Small intestine (tissue), 7 donors: ENCODE results near the gene MAN1C1. TPM values are rescaled to one million over a fixed set of nuclear protein-coding genes. Genes with fewer than 3 reads are reported as not detected.
"Not testable (repeated sequence)": the region's sequence is repeated elsewhere in the genome, so short reads cannot be mapped to it uniquely, and the experiment has no call there.

Experiments
- DNase-seq, 2 donors: peaks; one replicate each; pipeline versions ENCODE4 v3.0.0 to v3.0.0-alpha.2; 2013
- FAIRE-seq: peaks from 2 replicates; lab custom pipeline; 2012; peaks lifted over from hg19 to GRCh38; lab: Jason Lieb, UNC
- H3K27ac ChIP-seq, 3 donors: one replicate each; pipeline ENCODE4 v1.5.1; 2013; ENCODE audit warnings: low read length in 2 of 3, mild to moderate bottlenecking in 2 of 3, control low read depth in 1 of 3, inconsistent platforms in 1 of 3, low read depth in 1 of 3, moderate library complexity in 1 of 3
- H3K27me3 ChIP-seq, 3 donors: one replicate each; pipeline ENCODE4 v1.6.1; 2013; ENCODE audit warnings: low read length in 3 of 3, inconsistent platforms in 1 of 3; ENCODE audit not compliant: control insufficient read depth in 3 of 3, insufficient read depth in 3 of 3
- H3K36me3 ChIP-seq, 3 donors: one replicate each; pipeline ENCODE4 v1.6.1; 2013; ENCODE audit warnings: low read length in 3 of 3, inconsistent platforms in 1 of 3, low read depth in 1 of 3, mild to moderate bottlenecking in 1 of 3, moderate library complexity in 1 of 3; ENCODE audit not compliant: control insufficient read depth in 3 of 3, insufficient read depth in 2 of 3
- H3K4me1 ChIP-seq, 3 donors: one replicate each; pipeline ENCODE4 v1.6.1; 2013; ENCODE audit warnings: low read length in 2 of 3, inconsistent platforms in 1 of 3, low read depth in 1 of 3, mild to moderate bottlenecking in 1 of 3, moderate library complexity in 1 of 3; ENCODE audit not compliant: control insufficient read depth in 3 of 3, insufficient read depth in 2 of 3
- H3K4me3 ChIP-seq, 3 donors: one replicate each; pipeline ENCODE4 v1.5.1; 2013; ENCODE audit warnings: low read length in 3 of 3, control low read depth in 1 of 3, inconsistent platforms in 1 of 3, low read depth in 1 of 3, mild to moderate bottlenecking in 1 of 3, moderate library complexity in 1 of 3
- H3K9me3 ChIP-seq, 2 donors: one replicate each; pipeline ENCODE4 v1.6.1; 2013; ENCODE audit warnings: low read depth in 1 of 2, low read length in 1 of 2; ENCODE audit not compliant: control insufficient read depth in 2 of 2, insufficient read depth in 1 of 2
- WGBS, 3 donors: extraction: QIAGEN DNeasy Blood & Tissue Kit; methylation state at CpG; one replicate each; pipeline ENCODE4 v1.1.7; 2013; 5-methylcytosine and 5-hydroxymethylcytosine counted together
- polyA plus RNA-seq, 4 donors: library from polyadenylated mRNA; stranded (reverse) in 3 of 4; unstranded in 1 of 4; fragments of 200-250 nt in 3 of 4; fragments of 120-200 nt in 1 of 4; gene quantifications; one replicate each; pipeline versions ENCODE4 v1.2.1 to v1.2.3, GENCODE V29; 2013
- donor health status: healthy with polysubstance abuse.
- donor health status: control.
- donor health status: control.
- donor health status: Bipolar disorder and iron deficiency.
- donor health status: healthy.

MAN1C1 gene
- polyA plus RNA-seq, 4 donors = 0.67 to 12.1 (median 3.4) TPM

DNA sequence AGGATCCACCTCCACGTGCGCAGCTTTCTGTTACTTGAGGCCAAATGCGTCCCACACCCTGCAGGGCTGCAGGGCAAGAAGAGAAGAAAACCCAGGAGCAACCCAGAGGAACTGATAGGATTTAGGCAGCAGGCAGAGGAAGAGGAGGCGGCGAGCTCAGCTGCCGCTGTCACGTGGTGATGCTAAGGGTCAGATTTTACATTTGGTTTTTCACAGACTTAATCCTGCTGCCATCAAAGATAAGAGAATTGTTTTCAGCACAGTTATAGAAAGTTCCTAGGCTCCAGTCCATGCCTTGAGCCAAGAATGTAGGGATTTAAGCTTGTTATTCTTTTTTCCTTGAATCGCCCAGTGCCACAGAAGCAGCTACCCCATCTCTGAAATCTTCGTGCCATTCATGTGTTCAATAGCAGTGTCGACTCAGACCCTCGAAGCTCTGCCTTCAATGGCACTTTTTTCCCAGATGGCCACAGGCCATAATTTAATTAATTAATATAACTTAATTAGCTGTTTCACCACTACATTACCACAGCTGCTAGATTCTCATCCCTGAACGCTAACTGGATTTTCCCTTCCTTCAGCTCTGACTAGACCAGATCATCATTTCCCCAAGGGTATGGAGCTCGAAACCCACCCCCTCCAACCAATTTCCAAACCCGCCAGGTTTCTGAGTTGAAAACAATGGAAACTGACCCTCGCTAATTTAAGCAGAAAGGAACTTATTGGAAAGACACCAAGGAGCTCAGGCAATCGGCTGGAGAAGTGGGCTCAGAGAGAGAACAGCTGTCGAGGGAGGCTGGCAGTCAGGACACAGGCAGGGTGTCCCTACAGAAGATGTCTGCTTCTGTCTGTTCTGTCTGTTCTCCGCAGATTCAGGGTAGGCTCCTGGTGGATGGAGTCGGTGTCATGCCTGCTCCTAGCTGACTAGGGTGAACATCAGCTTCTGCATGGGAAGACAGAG lies 37.0 kb upstream of the MAN1C1 start:
- 77 to 90% (median 89%) methylated on average over 19 of the region's 19 CpGs for WGBS, 3 donors
- H3K4me1 ChIP-seq = peaks cover 0 to 4% (median 0%) of the 10 kb centered on the region in 3 donors
- no peak overlapping the region for H3K27ac ChIP-seq
- H3K36me3 ChIP-seq = no peaks in the 10 kb centered on the region
- H3K9me3 ChIP-seq = peaks cover 0 to 9% of the 10 kb centered on the region in 2 donors
- DNase-seq = no peak
- H3K27me3 ChIP-seq = no peaks in the 10 kb centered on the region
- H3K4me3 ChIP-seq = no peak overlapping the region
- no peak for FAIRE-seq

DNA sequence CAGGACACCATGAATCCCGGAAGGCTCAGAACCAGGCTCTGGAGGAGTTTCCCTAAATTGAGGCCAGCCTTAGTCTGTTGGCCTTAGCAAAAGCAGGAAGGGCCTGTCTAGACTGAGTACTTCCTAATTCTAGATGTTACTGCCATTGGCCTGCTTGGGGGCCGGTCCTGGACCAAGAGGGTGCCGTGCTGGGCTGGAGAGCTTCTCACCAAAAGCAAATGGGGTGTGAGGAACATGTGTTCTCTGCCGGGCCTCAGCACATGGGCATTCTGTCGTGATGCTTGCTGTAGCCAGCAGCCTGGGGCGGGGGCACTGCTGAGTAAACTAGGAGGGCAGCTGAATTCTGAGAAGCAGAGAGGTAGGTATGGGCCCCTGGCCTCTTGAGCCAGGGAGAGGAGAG lies 35.7 kb upstream of the MAN1C1 start:
- H3K9me3 ChIP-seq = peaks cover 0 to 9% of the 10 kb centered on the region in 2 donors
- FAIRE-seq = no peak

DNA sequence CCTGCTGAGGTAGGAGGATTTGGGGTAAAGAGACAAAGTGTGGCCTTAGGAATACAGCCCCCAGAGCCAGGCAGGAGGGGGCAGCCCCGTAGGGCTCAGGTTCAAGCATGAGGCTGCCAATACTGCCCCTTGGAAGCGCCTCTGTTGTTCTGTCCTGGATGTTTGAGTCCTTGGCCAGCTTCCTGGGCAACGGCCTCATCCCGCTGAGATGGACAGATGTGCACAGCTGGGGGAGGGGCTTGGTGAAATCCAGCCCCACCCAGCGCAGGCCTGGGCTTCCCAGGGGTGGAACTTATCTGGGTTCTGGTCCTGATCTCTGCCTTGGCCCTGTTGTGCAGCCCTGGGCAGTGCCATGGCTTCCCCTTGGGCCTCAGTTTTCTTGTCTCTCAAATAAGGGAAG lies 34.8 kb upstream of the MAN1C1 start:
- Histone ChIP-seq H3K9me3 (peaks cover 0 to 9% of the 10 kb centered on the region in 2 donors), H3K27ac (no peak overlapping the region), H3K4me1 (no peaks in the 10 kb centered on the region), H3K36me3 (no peaks in the 10 kb centered on the region), H3K4me3 (no peak overlapping the region), H3K27me3 (no peaks in the 10 kb centered on the region)
- FAIRE-seq (no peak), DNase-seq (no peak)
- 71 to 80% (median 79%) methylated on average over 5 of the region's 5 CpGs for WGBS, 3 donors

More for the DNA sequence above, 35.7 kb upstream of the MAN1C1 start:
- 73 to 81% (median 77%) methylated on average over 6 of the region's 6 CpGs for WGBS, 3 donors
- H3K4me1 ChIP-seq = no peaks in the 10 kb centered on the region
- H3K36me3 ChIP-seq = no peaks in the 10 kb centered on the region
- no peak overlapping the region for H3K27ac ChIP-seq
- H3K27me3 ChIP-seq = no peaks in the 10 kb centered on the region
- no peak overlapping the region for H3K4me3 ChIP-seq
- DNase-seq = no peak

DNA sequence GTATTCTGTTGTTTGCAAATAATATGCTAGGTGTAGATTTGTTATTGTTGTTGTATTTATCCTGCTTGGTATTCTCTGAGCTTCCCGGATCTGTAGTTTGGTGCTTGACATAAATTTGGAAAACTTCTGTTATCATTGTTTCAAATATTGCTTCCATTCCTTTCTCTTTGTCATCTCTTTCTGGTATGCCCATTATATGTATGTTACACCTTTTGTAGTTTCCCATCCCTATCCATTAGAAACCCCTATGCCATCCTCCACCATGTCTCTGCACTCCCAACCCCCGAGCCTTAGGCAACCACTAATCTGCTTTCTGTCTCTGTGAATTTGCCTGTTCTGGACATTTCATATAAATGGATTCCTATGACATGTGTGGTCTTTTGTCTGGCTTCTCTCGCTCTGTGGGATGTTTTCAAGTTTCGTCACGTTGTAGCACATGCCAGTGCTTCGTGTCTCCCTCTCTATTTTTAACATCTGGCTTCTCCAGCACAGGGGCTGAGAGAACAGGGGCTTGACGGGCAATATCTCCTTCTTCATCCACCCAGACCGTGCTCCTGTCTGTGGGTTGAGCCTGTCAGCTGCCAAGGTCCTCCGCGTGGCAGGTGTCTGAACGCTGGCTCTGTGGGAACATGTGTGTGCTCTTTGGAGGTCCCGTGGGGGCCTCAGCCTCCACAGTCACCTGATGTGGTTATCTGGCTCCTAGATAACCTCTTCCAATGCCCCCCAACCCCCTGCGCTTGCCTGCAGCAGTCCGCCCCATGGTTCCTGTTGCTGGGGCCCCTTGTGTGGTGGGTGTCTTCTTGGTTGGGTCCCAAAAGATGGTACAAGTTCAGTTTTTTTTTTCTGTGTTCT lies 32.8 kb upstream of the MAN1C1 start:
- Histone ChIP-seq H3K4me3 (no peak overlapping the region), H3K36me3 (no peaks in the 10 kb centered on the region), H3K27me3 (no peaks in the 10 kb centered on the region), H3K4me1 (no peaks in the 10 kb centered on the region), H3K9me3 (peaks cover 0 to 9% of the 10 kb centered on the region in 2 donors), H3K27ac (no peak overlapping the region)
- no peak for DNase-seq
- 84 to 89% (median 88%) methylated on average over 14 of the region's 14 CpGs for WGBS, 3 donors
- FAIRE-seq = no peak

DNA sequence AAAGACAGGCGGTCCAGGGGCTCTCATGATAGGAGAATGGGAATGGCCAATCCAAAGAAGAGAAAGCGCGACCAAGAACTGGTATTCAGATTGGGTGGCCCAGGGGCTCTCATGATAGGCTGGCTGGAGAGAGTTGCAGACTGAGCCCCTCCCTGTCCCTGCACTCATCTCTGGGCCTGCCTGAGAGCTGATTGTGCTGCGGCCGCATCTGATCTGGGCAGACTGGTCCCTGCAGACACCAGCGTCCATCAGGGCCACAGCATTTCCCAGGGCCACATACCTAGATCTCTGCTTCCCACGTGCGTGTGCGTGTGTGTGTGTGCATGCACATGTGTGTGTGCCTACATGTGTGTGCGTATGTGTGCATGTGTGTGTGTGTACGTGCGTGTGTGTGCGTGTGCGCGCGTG lies 30.4 kb upstream of the MAN1C1 start:
- Histone ChIP-seq H3K27ac (no peak overlapping the region), H3K4me3 (no peak overlapping the region), H3K4me1 (no peaks in the 10 kb centered on the region), H3K36me3 (no peaks in the 10 kb centered on the region), H3K27me3 (no peaks in the 10 kb centered on the region), H3K9me3 (peaks cover 0 to 9% of the 10 kb centered on the region in 2 donors)
- FAIRE-seq (no peak), DNase-seq (no peak)
- 87 to 95% (median 93%) methylated on average over 16 of the region's 16 CpGs for WGBS, 3 donors

DNA sequence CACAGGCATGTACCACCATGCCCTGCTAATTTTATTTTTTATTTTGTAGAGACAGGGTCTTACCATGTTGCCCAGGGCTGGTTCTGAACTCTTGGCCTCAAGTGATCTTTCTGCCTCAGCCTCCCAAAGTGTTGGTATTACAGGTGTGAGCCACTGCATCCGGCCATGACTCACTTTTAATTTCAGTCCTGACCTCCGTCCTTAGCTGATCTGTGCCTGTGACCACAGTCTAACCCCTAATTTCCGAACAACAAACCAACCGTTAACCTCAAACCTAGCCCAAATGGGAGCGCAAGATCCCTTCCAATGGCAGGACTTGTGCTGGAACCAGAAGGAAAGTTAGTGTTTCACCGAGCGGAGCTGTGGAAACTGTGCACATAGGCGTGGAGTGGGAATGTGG lies 29.3 kb upstream of the MAN1C1 start:
- H3K27me3 ChIP-seq = no peaks in the 10 kb centered on the region
- no peak for DNase-seq
- no peak overlapping the region for H3K27ac ChIP-seq
- peaks cover 0 to 9% of the 10 kb centered on the region in 2 donors for H3K9me3 ChIP-seq
- no peaks in the 10 kb centered on the region for H3K36me3 ChIP-seq
- no peak for FAIRE-seq
- WGBS, 3 donors = 80 to 85% (median 84%) methylated on average over 8 of the region's 8 CpGs
- H3K4me3 ChIP-seq = no peak overlapping the region
- H3K4me1 ChIP-seq = no peaks in the 10 kb centered on the region

DNA sequence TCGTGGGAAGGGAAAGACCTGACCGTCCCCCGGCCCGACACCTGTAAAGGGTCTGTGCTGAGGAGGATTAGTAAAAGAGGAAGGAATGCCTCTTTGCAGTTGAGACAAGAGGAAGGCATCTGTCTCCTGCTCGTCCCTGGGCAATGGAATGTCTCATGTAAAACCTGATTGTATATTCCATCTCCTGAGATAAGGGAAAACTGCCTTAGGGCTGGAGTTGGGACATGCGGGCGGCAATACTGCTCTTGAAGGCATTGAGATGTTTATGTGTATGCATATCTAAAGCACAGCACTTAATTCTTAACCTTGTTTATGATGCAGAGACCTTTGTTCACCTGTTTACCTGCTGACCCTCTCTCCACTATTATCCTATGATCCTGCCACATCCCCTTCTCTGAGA lies 28.4 kb upstream of the MAN1C1 start:
- H3K9me3 ChIP-seq, H3K27ac ChIP-seq, H3K4me1 ChIP-seq, FAIRE-seq, H3K4me3 ChIP-seq, DNase-seq, H3K36me3 ChIP-seq, H3K27me3 ChIP-seq: not testable (repeated sequence)
- WGBS, 3 donors = 62 to 88% (median 68%) methylated on average over 6 to 7 of the region's 7 CpGs

DNA sequence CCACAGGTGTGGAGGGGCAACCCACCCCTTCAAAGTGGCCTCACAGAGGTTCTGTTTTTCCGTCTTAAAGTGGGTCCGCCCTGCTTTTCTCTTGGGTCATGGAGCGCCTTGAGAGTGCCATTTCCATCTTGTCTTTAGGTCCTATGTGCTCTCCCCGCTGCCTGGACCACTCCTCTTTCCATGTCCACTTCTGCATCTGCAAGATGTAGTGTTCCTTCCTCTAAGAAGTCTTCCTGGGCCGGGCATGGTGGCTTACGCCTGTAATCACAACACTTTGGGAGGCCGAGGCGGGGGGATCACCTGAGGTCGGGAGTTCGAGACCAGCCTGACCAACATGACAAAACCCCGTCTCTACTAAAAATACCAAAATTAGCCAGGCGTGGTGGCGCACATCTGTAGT lies 27.8 kb upstream of the MAN1C1 start:
- not testable (repeated sequence) for H3K36me3 ChIP-seq, H3K9me3 ChIP-seq, FAIRE-seq, H3K27ac ChIP-seq, DNase-seq, H3K4me3 ChIP-seq, H3K4me1 ChIP-seq, H3K27me3 ChIP-seq
- 93 to 94% (median 93%) methylated on average over 13 of the region's 13 CpGs for WGBS, 3 donors
